ENCODE results near the gene DNMBP.

DNA sequence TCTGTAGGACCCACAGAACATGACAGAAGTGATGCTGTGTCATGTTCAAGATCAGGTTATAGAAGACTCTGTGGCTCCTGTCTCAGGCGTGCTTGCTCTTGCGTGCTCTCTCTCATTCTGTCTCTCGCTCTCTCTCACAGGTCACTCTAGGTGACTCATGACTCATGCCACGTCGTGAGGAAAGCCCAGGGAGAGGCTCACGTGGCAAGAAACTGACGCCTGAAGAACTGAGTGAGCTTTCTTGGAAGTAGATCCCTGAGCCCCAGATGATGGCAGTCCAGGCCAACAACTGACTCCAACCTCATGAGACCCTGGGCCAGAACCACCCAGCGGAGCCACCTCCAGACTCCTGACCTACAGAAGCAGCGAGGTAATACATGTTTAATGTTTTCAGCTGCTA, 103.3 kb downstream of the DNMBP start:
- TF ChIP-seq EZH2phosphoT487 (IDR thresholded peaks at IDR 0.05; ENCODE audit: insufficient read depth, low read depth) (no peak), EZH2 (IDR thresholded peaks at IDR 0.05; ENCODE audit: insufficient read depth, poor library complexity, severe bottlenecking) (no peak)
